Smooth muscle cell (in vitro differentiated cells): ENCODE data around the gene QRICH1. TPM values are rescaled to one million over a fixed set of nuclear protein-coding genes. Genes with fewer than 3 reads are reported as not detected.

ENCODE experiments used
- DNase-seq: peaks from one replicate; lab custom pipeline; 2025; ENCODE audit not compliant: unreplicated experiment; lab: John Stamatoyannopoulos, UW
- H2AFZ ChIP-seq: fragments of 200-600 bp; sonication (generic); 2 replicates; pipeline ENCODE4 v1.6.0; 2016; ENCODE audit warnings: antibody characterized with exemption, low read depth, mild to moderate bottlenecking
- H3F3A ChIP-seq: fragments of 200-600 bp; sonication (generic); 2 replicates; pipeline ENCODE4 v1.6.0; 2017; ENCODE audit warnings: antibody characterized with exemption, low read depth
- H3K27ac ChIP-seq: fragments of 200-600 bp; sonication (generic); 2 replicates; pipeline ENCODE4 v1.5.1; 2016; ENCODE audit warnings: low read depth, mild to moderate bottlenecking
- H3K27me3 ChIP-seq: fragments of 200-600 bp; sonication (generic); 2 replicates; pipeline ENCODE4 v1.6.1; 2016; ENCODE audit warnings: low read depth, mild to moderate bottlenecking
- H3K36me3 ChIP-seq: fragments of 200-600 bp; sonication (generic); 2 replicates; pipeline ENCODE4 v1.5.1; 2016; ENCODE audit warnings: low read depth
- H3K4me1 ChIP-seq: fragments of 200-600 bp; sonication (generic); 2 replicates; pipeline ENCODE4 v1.5.1; 2016; ENCODE audit warnings: low read depth
- H3K4me2 ChIP-seq: fragments of 200-600 bp; sonication (generic); 2 replicates; pipeline ENCODE4 v1.6.0; 2016; ENCODE audit warnings: mild to moderate bottlenecking
- H3K4me3 ChIP-seq: fragments of 200-600 bp; sonication (generic); 2 replicates; pipeline ENCODE4 v1.5.1; 2016; ENCODE audit warnings: mild to moderate bottlenecking
- H3K79me2 ChIP-seq: fragments of 200-600 bp; sonication (generic); 2 replicates; pipeline ENCODE4 v1.6.0; 2016; ENCODE audit warnings: low read depth, mild to moderate bottlenecking
- H3K9ac ChIP-seq: fragments of 200-600 bp; sonication (generic); 2 replicates; pipeline ENCODE4 v1.6.0; 2016; ENCODE audit warnings: low read depth
- H3K9me3 ChIP-seq: fragments of 200-600 bp; sonication (generic); replicated peaks from 2 replicates; pipeline ENCODE4 v1.5.1; 2016; ENCODE audit warnings: low read depth
- H4K20me1 ChIP-seq: fragments of 200-600 bp; sonication (generic); 2 replicates; pipeline ENCODE4 v1.6.0; 2016; ENCODE audit warnings: low read depth
- CTCF ChIP-seq: fragments of 200-600 bp; sonication (generic); IDR thresholded peaks from 2 replicates; pipeline ENCODE4 v1.5.1; 2017; ENCODE audit warnings: borderline replicate concordance, mild to moderate bottlenecking, antibody characterized with exemption; ENCODE audit not compliant: insufficient read depth, poor library complexity, severe bottlenecking
- WGBS: methylation state at CpG from one replicate; pipeline ENCODE4 v1.1.7; 2016; ENCODE audit warnings: low lambda C conversion rate; 5-methylcytosine and 5-hydroxymethylcytosine counted together
- polyA plus RNA-seq: library from polyadenylated mRNA; unstranded; fragments of >200 nt; fragmentation: Nextera tagmentation; extraction: Ambion mirVana; gene quantifications from 2 replicates; pipeline ENCODE4 v1.2.1, GENCODE V29; 2016
- total RNA-seq: library from RNA; depleted of rRNA; stranded (reverse); fragments of >200 nt; gene quantifications from 2 replicates; pipeline ENCODE4 v1.2.3, GENCODE V29; 2014

Gene QRICH1
- total and polyA plus RNA-seq, 2 experiments from 2014 or later = 38.2 to 62.0 TPM

DNA sequence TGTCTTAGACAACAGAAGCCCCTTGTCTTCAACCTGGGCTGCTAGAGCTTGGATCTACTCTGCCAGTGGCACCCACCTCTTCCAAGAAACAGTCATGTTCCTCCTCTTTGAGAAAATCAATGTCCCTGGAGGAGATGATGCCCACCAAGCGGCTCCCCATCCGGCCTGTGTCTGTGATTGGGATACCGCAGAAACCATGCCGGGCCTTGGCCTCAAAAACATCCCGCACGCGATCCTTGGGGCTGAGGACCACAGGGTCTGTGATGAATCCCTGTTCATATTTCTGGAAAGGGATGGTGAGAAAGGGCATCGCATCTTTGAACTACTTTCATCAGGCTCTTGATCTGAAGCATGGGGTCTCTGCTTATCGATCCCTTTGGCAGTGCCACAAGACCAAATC, 66.2 kb downstream of the QRICH1 start:
- peak overlapping the region; percentile 95 for H3K4me2 ChIP-seq
- H3K9ac ChIP-seq = no peak overlapping the region
- no peak overlapping the region for H3K4me3 ChIP-seq
- TF ChIP-seq CTCF = no peak
- WGBS = 98% methylated on average over 9 of the region's 9 CpGs
- no peak overlapping the region for H2AFZ ChIP-seq
- H3F3A ChIP-seq = peaks cover 34% of the 10 kb centered on the region
- H4K20me1 ChIP-seq = peaks cover 6% of the 10 kb centered on the region
- H3K27me3 ChIP-seq = no peaks in the 10 kb centered on the region
- peaks cover 35% of the 10 kb centered on the region for H3K79me2 ChIP-seq
- no peaks in the 10 kb centered on the region for H3K9me3 ChIP-seq
- no peaks in the 10 kb centered on the region for H3K36me3 ChIP-seq
- peaks cover 18% of the 10 kb centered on the region for H3K4me1 ChIP-seq
- DNase-seq = no peak
- H3K27ac ChIP-seq = peak overlapping the region; percentile 91

DNA sequence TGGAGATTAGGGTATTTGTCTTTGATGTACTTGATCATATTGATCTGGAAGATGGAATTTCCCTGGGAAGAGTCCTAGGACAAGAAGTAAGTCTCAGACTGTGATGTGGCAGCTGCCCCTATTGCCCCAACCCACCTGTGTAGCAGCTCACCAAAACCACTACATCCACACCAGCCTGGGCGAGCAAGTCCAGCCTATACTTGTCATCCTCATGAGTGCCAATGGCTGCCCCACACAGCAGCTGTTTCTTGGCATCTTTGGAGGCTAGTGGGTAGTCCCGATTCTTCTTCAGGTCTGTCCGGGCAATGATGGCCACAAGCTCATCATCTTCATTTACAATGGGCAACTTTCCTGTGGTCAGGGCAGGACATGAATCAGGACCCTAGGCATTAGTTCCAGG, 67.3 kb downstream of the QRICH1 start:
- whole genome bisulfite sequencing = 98% methylated on average over 3 of the region's 3 CpGs
- H3K36me3 ChIP-seq = no peaks in the 10 kb centered on the region

DNA sequence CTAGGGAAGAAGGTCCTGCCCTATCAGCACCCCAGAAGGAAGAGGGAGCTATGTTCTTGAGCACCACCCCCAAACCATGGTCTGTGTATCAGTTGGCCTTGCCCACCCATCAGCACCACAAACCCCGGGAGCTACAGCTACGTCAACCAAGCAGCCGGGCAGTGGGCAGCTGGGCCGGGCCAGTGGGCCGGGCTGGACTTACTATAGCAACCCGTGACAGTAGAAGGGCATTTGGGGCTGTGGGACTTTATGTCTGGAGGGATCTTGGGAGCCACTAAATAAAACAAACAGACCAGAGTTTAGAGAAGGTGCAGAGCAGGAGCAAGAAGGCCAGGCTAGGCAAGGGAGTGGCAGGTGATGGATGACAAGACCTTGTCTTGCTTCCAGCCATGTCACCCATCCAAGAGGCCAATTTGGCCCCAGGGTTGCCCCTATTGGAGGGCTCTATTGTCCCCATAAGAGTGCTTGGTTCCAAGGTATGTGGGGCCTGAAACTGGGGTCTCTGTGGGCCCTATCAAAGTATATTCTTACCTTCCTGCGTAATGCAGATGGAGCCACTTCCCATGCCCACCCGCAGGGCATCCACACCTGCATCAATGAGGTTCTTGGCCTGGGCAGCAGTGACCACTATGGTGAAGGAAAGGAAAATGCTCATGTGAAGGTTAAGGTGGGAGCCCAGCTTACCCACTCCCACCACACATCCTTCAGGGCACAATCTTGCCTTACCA, 67.9 kb downstream of the QRICH1 start:
- H3K27ac ChIP-seq = no peak overlapping the region
- H3F3A ChIP-seq = peaks cover 33% of the 10 kb centered on the region
- no peak overlapping the region for H3K4me3 ChIP-seq
- no peaks in the 10 kb centered on the region for H3K36me3 ChIP-seq
- 95% methylated on average over 8 of the region's 8 CpGs for WGBS
- peaks cover 19% of the 10 kb centered on the region for H3K4me1 ChIP-seq
- peaks cover 40% of the 10 kb centered on the region for H3K79me2 ChIP-seq
- no peak for TF ChIP-seq CTCF
- no peak for DNase-seq
- no peak overlapping the region for H3K9ac ChIP-seq
- H3K9me3 ChIP-seq = no peaks in the 10 kb centered on the region
- H2AFZ ChIP-seq = no peak overlapping the region
- H3K27me3 ChIP-seq = no peaks in the 10 kb centered on the region
- H4K20me1 ChIP-seq = peaks cover 6% of the 10 kb centered on the region
- no peak overlapping the region for H3K4me2 ChIP-seq

More for the DNA sequence above, 67.3 kb downstream of the QRICH1 start:
- H4K20me1 ChIP-seq = peaks cover 6% of the 10 kb centered on the region
- H3F3A ChIP-seq = peaks cover 38% of the 10 kb centered on the region
- peaks cover 39% of the 10 kb centered on the region for H3K79me2 ChIP-seq
- no peak overlapping the region for H3K4me2 ChIP-seq
- H3K9ac ChIP-seq = no peak overlapping the region
- DNase-seq = no peak
- H2AFZ ChIP-seq = no peak overlapping the region
- H3K9me3 ChIP-seq = no peaks in the 10 kb centered on the region
- no peak overlapping the region for H3K4me3 ChIP-seq
- peak overlapping the region; percentile 91 for H3K27ac ChIP-seq
- H3K27me3 ChIP-seq = no peaks in the 10 kb centered on the region
- peaks cover 19% of the 10 kb centered on the region for H3K4me1 ChIP-seq
- TF ChIP-seq CTCF = no peak
